Stimulated activated CD8-positive, alpha-beta memory T cell treated with anti-CD3 and anti-CD28 coated beads, Interleukin-12 subunit alpha, Interleukin-12 subunit beta, amount 100 ng/mL, for 24 hours (primary cell): ENCODE data around the gene WWOX.

Experiments used
- DNase-seq: peaks from one replicate; pipeline ENCODE4 v3.0.0-alpha.2; 2020; ENCODE audit errors: extremely low read depth

The WWOX gene

DNA sequence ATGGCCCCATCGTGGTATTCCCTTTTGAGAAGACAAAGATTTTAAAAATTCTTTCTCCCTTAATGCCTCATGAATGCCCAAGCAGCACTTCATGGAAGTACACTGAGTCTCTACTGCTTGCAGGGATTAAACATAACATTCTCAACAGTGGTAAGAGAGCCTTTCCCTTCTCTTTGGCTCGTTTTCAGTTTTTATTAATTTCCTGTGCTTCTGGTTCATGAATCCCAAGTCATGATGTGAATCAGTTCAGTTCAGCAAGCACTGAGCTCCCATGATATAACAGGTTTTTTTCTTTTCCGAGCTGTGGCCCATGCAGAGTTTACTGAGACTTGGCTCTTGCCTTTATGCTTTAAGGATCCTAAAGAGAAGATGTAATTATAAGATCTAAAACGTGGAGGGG is 175.3 kb downstream of the WWOX start:
- DNase-seq, result no peak

DNA sequence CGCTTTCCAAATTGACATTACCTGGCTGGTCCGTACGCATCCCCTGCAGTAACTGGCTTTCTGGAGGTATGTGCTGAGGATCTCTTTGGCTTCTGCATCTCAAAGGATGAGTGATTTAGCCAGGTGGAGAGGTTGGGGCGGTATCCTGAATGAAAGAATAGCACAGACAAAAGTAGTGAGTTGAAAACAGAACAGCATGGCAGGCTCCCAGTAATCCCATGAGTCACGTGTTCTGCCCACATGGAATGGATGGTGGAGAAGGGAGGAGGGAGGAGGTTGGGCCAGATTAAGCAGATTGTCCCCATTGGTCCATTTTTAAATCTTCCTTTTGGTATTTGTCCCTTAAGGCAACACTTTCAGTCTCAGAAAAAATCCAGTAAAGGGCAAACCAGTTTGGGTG is 176.0 kb downstream of the WWOX start:
- no peak for DNase-seq

DNA sequence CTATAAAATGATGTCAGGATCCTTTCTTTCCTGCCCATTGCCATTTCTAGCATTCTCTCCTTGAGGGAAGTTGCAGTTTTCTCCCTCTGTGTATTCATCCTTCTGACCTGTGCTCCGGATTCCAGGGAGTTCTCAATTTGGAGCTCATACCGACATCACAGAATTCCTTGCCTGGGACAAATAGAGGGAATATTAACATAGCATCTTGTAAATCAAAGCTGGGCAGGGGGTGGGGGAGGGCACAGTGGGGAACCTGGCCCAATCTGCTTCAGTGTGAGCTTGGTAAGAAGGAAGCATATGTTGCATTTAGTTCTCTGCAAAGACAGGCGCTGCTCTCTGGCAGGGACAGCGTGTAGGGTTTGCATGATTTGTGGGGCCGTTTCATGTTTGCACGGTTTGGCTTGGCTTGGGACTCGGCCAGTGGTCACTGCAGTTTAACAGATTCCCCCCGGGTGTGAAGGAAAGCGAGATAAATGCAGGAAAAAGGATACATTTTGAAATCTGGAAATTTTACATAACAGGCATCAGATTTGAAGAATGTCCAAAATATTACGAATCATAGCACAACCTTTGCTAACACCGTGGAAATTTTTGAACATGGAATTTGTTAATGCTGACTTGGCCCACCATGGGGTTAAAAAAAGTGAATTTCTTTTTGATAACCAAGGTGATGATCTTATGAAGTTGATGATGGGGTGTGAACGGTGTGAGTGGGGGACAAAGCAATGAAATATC is 178.0 kb downstream of the WWOX start:
- no peak for DNase-seq

DNA sequence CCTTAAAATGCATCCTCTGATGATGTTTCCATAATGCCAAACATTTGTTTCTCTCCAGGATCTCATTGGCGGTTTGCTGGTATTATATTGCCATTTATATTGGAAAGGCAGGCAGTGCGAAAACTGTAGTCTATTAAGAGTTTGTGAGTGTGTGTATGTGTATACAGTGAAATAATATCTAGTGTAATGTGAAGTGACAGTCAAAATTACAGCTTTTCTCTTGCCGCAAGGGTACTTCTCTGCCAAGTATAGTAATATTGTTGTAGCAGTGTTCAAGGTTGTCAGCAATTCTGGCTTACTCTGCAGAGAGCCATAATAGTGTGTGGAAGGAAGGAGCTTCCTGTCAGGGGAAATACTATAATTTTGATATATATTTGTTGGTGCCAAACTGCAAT is 178.6 kb downstream of the WWOX start:
- DNase-seq, result no peak

DNA sequence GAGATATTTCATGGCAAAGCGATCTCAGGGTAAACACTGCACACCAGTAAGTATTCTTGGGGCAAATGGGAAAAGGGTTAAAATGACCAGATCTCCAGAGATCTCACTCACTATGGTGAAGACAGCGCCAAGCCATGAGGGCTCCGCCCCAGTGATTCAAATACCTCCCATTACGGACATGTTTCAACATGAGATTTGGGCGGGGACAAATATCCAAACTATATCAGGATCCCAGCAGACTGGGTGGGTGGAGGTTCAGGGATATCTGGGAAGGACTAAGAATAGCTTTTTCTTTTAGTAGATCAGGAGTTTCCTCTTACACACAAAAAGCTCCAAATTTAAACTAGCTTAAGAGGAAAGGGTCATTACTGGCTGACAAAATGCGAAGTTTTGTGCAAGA is 181.7 kb downstream of the WWOX start:
- DNase-seq, result no peak

DNA sequence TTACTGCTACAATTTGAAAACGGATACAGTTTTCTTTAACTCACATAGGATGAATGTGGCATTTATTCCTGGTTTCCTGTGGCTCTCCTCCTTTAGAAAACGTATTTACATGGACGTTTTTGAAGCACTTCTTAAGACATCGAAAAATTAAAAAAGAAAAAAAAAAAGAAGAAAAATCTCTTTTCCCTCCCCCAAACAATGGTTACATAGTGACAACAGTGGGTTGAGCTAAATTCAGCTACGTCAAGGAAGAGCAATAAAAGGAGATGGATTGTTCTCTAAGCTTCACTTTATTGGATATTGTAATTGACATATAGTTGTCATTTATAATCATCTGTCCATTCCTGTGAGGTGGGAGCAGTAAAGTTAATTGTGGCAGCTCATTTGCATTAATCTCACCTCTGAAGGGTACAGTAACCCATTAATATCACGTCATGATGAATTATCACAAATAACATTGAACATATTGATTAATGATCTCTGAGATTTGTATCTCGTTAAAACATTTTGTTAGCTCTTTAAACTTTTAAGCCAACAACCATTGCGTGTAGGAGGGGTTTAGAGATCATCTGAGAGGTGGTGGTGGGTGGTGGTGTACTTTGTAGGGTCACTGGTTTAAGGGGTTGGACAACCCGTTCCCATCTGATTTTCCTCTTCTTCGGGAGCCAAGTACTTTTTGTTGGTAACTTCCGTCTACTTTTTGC is 184.2 kb downstream of the WWOX start:
- DNase-seq, result no peak

DNA sequence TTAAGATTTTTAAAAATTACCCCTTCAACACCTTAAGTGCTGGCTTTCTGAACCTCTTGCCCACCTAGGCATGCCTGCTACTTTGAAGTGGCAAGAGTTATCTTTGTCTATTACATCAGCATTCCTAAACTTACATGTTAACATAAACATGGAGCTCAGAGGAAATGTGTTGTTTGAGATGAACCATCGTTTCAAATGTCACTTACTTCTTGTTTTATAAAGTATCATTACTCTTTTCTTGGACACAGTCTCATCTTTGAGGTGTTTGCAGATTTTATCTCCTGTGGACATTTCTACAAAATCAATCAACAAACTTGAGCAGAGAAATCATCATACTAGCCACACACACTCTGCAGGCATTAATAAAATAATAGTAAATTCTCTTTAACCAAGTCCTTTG is 184.9 kb downstream of the WWOX start:
- DNase-seq, result no peak

DNA sequence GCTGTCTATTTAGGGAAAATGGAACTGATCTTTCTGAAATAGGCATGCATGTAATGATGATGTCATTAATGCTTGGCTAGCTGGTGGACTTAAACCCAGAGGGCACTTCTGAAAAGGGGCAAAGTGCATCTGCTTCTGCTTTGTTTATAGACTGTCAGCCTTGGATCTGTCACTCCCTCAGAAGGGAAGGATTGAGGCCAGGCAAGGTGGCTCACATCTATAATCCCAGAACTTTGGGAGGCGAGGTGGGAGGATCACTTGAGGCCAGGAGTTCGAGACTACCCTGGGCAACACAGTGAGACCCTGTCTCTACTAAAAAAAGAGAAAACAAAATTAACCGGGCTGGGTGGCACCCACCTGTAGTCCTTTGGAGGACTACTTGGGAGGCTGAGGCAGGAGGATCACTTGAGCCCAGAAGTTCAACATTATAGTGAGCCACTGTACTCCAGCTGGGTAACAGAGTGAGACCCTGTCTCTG is 185.5 kb downstream of the WWOX start:
- DNase-seq, result no peak

DNA sequence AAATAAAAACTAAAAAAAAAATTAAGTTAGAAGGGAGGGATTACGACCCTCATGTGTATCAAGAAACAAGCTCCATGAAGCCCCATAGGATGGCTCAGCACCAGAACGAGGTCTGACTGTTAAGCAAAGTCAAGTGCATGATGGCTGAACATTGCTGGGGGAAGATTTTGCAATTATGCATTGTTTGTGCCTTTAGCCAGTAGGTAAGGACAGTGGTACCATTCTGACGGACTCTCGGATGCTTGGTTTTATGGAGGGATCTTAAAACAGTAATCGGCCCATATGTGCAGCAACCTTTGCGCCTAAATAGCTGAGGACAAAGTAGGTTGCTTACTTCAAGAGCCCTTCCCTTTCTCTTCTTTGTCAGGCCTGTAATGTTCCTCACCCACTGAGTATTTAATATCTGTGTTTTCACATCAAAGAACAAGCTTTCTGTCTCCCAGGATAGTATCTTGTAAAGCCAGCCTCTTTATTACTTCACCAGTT is 186.0 kb downstream of the WWOX start:
- DNase-seq, result no peak

DNA sequence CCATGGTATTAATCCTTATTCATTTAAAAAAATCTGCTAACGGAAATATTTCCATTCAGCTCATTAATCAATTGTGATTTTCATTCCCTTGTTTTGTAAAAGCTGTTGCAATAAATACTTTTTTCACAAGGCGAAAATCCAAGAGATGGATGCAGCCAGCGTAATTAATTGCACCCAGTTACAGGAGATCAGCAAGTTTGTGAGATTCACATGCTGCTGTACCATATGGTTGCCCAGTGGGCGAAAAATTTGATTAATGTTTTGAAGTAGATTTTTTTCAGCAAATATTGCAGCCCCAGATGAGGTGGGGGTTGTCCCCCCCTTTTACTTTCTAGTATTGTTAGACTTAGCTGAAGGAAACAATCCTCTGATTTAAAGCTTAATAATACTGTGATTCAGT is 186.6 kb downstream of the WWOX start:
- no peak for DNase-seq

DNA sequence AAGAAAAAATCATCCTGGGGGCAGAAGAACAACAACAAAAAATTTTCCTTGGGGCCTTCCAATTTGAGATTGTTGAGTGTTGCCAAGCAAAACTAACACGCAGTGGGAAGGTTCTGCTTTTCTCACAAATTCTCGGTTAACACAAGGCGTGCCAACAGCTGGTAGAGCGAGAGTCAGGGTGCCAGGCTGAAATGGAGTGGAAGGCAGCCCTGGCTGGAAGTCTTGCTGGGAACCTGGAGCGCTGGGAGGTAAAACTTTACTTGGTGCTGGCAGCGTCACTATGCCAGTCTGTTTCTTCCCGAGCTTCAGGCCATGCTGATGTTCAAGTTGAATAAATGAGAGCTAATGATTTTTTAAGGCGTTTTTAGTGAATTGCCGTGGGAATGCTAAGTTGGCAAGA is 189.4 kb downstream of the WWOX start:
- no peak for DNase-seq

DNA sequence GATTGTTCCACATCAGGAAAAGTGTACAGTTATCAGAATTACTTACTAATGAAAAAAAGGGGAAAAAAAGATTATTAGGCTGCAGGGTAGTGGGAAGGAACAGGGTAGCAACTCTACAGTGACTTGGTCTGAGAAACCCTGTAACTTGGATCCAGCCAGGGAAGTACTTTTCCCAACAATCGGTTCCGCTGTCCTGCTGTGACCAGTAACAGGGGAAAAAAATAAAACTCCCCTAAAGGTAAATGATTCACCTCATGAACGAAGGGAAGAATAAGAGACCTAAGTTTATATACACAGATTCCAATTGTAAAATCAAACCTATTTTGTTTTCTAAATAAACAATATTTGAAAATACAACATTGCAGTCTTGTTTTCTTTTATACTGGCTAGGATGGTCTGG is 189.9 kb downstream of the WWOX start:
- DNase-seq, result no peak

DNA sequence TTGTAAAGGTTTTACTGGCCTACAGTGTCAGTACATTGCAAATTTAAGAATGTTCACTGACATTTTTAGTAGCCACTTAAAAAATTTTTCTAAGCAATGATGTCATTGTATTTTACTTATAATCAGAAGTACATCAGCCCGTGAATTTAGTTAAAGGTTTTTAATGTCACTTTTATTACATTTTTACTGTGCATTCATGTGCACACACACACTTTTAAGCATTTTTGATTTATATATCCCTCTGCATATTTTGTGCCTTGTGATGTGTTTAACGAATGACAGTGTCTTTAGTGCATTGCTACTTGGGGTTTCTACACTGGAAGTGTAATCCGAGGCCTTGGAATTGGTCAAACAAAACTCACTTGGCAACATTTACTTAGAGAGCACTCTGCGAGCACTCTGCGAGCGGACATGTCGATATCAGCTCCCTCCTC is 190.4 kb downstream of the WWOX start:
- no peak for DNase-seq

DNA sequence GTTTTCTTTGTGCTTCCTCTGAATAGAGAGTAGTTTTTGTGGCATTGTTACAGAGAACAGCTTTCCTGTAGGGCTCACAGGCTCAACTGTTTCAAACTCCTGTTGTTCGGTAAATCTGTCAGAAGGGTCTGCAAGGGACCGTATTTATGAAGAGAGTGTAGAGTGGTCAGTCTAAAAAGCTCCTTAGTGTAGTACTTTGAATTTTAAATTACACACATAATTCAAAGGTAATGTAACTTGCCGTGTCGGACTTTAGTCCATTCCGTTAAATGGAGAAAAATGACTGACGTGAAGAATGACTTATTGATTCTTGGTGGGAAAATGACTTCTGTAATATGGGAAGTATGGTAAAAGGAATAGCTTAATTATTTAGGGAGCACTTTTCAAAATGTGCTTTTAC is 190.9 kb downstream of the WWOX start:
- no peak for DNase-seq

DNA sequence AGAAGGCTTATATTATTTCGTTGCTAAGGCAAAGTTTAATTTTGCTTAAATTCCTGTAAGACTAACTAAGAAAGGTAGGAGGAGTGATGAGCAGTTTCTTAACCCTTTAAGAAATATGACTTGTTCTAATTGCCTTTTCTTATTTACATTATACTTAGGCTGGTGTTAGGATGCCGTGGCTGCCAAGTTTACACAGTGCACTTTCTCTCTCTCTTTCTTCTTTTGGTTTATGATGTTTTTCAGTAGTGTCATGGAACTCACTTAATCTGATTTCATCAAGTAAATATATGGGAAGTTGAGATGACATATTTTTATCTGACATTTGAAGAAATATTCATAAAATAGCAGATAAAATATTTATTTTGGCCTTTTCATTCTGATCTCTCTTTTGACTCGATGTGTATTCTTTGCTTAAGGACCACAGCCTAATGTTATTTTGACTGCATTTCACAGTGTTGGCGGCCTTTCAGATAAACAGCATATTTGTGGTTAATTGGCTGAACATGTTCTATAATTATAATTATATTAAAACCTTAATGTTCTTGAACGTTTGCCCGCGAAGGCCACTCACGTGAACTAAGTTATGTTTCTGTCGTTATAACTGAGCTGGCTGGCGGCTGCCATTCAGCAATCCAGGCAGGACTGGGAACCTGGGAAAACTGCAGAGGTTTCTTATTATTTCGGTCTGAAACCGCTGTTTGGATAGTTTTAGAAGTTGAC is 191.6 kb downstream of the WWOX start:
- DNase-seq, result no peak

DNA sequence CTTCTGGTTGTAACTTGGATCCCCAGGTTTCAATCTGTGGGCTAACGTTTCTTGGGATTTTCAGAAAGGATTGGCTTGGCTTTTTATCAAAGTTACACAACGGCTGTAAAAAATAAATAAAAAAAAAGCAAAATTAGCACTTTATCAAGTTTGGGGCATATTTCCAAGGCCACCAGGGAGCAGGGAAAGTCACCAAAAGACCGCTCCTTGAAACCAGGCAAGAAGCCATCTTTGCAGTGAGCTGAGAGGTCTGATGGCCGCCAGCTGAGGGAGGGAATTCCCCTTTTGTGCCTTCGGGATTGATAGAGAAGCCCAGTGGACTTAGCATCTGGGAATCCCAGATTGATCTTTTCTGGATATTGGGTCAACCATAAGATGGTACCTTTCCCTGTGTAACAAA is 192.2 kb downstream of the WWOX start:
- no peak for DNase-seq

DNA sequence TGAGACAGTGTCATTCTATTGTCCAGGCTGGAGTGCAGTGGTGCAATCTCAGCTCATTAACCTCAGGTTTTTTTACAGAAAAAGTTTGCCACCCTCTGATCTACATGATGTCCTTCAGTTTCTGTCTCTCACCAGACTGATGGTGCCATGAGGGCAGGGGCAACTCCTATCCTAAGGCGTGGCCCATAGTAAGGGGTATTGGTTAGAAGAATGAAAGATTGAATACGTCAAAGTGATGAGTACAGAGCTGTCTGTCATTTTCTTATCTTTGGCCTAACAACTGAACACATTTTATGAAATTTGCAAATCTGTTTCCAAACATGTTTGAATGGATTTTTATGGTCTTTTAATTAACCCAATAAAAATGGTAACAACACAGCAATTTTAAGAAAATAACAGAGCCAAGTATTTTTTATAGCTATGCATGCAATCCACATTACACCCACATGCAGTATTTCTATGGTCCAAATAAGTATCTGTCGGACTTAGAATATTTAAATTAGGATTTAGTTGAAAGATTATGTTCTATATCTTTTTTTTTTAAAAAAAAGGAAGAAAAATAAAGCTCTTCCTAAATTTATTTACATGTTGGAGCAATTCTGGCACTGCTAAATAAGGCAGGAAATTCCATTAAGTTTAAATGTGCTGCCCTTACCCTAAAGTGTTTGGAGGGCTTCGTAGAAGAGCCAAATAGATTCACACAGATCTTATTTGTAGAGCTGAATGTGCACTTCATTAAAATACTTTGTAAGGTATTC is 192.8 kb downstream of the WWOX start:
- no peak for DNase-seq

DNA sequence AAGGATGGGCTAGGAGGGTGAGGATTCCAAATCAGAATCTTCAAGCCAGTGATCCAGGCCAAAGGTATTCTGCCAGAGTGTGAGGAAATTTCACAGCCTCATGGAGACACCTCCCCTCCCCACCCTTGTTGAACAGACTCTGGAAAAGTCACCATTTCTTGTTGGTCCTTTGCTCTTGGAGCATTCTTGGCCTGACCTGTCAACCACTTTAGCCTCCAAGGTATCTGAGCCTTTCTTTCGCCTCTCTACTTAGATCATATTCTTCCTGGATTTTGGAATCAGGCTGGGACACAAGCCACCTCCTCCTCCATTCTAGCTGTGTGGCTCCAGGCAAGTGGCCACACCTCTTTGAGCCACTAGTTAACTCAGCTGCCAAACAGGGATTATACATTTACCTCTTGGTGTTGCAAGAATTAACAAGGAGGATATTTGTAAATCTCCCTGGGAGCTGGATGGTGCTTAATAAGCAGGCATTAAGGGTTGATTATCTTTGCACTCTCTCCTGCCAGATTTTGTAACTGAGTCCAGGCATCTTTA is 193.5 kb downstream of the WWOX start:
- no peak for DNase-seq

DNA sequence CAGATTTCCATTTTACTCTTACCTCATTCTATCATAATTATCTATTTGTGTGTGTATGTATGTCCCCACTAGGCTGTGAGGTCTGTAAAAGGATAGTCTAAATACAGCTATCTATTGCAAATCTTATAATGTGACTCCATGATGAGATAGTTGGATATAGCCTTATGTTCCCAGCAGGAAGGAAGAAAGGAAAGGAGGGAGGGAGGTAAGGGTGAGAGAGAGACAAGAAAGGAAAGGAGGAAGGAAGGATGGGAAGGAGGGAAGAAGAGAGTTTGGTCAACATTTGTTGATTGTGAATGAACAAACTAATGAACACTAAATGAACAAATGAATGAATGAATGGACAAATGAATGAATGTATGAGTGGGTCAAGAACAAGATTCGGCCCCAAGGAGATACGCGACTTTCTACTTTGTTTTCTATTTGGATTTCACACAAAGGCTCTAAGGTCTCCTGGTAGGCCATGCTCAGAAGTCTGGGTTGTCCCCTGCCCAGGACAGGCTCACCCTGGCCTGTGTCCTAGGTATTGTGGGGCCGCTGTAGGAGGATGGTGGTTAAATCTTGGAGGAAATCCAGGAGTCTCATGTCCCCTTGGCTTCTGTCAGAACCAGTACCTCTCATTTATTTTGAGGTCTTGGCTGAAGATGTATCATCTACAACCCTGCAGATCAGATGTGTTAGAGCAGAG is 195.2 kb downstream of the WWOX start:
- DNase-seq, result no peak

DNA sequence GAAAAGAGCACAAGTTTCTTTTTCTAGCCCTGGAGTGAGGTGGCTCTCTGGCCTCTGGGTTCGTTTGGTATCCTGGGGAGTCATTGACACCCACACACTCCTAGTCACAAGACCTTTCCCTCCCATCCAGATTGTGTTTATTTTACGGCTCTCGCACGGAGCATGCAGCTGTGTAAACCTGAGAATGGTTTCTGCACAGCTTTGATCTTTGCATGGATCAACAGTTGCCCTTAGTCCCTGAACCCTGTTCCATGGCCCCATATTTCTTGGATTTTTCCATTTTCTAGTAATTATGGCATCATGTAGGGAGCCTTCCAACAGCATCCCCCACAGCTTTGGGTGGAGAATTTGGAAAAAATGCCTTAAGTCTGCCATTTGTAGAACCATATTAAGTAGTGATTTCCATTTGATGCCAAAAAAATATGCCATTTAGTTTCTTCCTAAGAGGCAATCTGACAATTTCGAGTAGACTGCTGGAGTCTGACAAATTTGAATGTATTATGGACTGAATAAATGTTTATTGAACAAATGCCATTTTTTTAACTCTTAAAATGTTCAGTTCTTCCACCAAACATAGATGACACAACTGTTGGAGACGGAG is 197.7 kb downstream of the WWOX start:
- no peak for DNase-seq

DNA sequence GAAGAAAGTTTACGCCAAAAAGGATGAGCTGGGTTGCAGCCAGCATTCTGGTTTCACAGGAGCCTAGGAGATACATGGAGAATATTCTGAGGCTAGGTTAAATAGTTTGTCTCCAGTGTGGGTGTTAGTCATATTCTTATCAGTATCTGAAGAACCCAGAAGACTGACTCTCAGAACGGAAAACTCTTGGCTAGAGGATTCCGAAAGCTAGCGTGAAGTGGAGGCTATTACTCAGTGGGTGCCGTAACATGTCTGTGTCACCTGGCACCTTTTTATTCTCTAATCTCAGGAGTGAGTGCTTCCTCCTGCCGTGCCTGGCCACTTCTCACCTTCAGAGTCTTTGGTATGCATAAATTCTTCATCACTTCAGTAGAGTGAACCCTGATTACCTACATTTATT is 199.5 kb downstream of the WWOX start:
- DNase-seq, result no peak
